OCI-LY1 (cell line): ENCODE measurements around the gene HPS3.

Experiments used
- CTCF ChIP-seq: fragments of 200-600 bp; sonication (generic), shearing (Covaris generic); IDR thresholded peaks from 2 replicates; pipeline ENCODE4 v1.5.1; 2017; ENCODE audit warnings: mild to moderate bottlenecking, antibody characterized with exemption, low read length, moderate library complexity, mixed read lengths
- EZH2 ChIP-seq: fragments of 200-600 bp; sonication (generic), shearing (Covaris generic); IDR thresholded peaks from 2 replicates; pipeline ENCODE4 v1.8.0; 2017; ENCODE audit warnings: borderline replicate concordance, mixed run types, mild to moderate bottlenecking, antibody characterized with exemption, low read length, moderate library complexity, mixed read lengths

DNA sequence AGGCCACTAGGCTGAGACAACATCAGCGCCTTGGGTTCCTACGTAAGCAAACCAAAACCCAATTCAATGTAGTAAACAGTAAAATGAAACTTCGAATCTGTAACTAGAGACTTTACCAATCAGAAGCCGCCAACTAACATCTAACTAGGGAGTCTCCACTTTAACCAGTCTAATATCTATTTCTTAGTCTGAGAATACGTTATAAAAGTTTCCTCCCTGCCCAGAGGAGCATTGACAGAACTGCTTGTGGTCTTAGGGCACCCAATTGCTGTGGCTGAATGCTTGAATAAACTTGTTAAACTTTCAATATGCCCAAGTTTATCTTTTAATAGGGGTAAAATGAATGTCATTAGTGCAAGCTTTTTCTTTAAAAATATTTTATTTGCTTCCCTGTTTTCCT is 87.9 kb downstream of the HPS3 start:
- TF ChIP-seq CTCF (no peak), EZH2 (no peak)
